Activated naive CD8-positive, alpha-beta T cell treated with anti-CD3 and anti-CD28 coated beads, Interleukin-2, amount 50 U/mL, for 16 hours (primary cell): ENCODE results near the gene MRPS11.
"Not testable (repeated sequence)": the region's sequence is repeated elsewhere in the genome, so short reads cannot be mapped to it uniquely, and the experiment has no call there.

Experiments
- DNase-seq: peaks from one replicate; pipeline ENCODE4 v3.0.0-alpha.2; 2020; ENCODE audit warnings: low read depth, low spot score

MRPS11 gene

GRCh38 chr15:88454867-88455810, 12.4 kb upstream of the MRPS11 start:
- DNase-seq, result no peak

- no peak for DNase-seq
Measured at GRCh38 chr15:88456733-88457132, 10.8 kb upstream of the MRPS11 start.

- no peak for DNase-seq
Measured at GRCh38 chr15:88463870-88464532, 3.5 kb upstream of the MRPS11 start.

- DNase-seq, result no peak
Measured at GRCh38 chr15:88465633-88466224, 1.8 kb upstream of the MRPS11 start.

DNA sequence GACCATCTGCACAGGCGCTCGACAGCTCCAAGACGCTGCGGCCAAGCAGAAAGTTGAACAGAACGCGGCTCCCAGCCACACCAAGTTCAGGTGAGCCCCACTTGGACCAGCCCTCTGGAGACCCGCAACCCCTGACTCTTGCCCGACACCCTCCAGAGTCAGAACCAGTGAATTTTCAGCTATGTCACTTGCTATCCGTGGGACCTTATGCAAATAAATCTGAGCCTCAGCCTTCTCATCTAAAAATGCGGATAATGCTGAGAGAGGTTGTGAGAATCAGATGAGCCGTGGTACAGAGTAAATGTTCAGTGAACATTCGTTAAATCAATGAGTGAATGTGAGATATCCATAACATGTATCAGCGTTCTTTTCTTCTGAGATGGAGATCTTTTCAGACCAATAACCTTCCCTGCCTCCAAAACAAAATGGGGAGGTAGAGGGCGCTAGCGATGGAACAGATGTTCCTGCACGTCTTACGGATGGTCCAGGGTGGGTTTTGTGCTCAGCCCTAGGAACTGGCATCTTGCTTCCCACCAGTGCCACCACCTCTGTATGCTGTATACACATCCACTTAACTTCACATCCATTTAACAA, 524 bp downstream of the MRPS11 start:
- no peak for DNase-seq

- DNase-seq, result not testable (repeated sequence)
Measured at GRCh38 chr15:88468721-88469120, 1.2 kb downstream of the MRPS11 start.

DNA sequence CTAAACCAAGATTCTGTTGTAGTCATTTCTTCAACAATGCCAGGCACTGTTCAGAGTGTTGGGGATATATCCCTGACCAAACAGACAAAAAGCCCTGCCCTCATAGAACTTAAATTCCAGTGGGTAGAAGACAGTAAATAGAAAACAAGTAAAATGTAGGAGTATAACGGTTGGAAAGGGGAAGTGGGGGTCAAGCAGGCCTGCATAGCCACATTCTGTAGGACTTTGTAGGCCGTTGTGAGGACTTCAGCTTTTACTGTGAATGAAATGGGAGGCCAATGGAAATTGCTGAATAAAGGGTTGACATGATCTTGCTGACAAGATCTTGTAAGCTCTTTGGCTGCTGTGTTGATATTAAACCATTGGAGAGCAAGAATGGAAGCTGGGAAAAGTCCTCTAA, 1.8 kb downstream of the MRPS11 start:
- no peak for DNase-seq

DNA sequence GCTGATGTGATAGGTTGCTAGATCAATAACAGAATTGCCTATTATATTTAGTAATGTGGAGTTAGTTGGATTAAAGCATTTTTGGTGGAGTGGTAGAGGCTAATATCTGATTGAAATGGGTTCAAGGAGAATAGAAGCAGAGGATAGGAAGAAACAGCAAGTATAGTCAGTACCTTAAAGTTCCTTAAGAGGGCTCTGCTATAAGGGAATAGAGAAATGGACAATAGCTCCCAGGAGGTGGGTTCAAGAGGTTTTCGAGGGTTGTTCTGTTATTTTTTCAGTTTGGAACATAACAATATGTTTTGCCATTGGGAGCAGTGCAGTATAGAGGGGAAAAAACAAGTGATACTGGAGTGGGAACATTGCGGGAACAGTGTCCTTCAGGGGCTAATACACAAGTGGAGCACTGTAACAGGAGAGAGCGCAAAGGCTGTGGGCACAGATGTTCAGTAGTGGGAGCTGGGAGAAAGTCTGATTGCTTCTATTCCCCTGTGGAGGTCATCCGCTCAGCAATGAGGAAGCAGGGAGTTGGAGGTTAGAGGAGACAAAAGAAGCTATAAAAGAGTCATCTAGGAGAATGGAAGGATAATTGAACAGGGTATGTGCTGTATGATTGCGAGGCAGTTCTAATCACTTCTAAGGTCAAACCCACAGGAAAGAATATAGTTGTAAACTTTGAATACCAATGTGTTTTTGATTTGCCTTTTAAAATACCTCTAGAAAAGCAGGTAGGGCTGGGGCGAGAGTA, 3.3 kb downstream of the MRPS11 start:
- no peak for DNase-seq

GRCh38 chr15:88472225-88472624, 4.7 kb downstream of the MRPS11 start:
- DNase-seq, result no peak

- DNase-seq, result not testable (repeated sequence)
Measured at GRCh38 chr15:88473661-88474293, 6.3 kb downstream of the MRPS11 start.

GRCh38 chr15:88476635-88477060, 9.1 kb downstream of the MRPS11 start:
- no peak for DNase-seq

DNA sequence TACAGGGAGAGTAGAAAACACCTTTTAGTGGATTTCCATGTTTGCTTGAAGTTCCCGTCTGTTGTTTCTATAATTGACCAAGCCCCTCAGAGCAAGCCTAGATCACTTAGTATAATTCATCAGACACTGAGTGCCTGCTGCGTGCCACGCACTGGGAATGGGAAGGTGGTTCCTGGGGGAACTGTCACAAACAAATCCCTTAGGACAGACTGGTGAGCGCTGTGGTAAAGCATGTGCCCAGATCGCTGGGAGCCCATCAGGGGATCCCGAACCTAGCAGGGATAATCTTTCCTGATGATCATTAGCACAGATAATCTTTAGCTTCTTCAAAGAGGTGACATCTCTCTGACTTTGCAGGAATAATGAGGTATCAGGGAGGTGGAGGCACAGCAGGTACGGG, 9.6 kb downstream of the MRPS11 start:
- DNase-seq, result no peak

- no peak for DNase-seq
Measured at GRCh38 chr15:88477904-88478303, 10.4 kb downstream of the MRPS11 start.

GRCh38 chr15:88479169-88479568, 11.7 kb downstream of the MRPS11 start:
- no peak for DNase-seq

GRCh38 chr15:88480981-88481380, 13.5 kb downstream of the MRPS11 start:
- DNase-seq, result no peak

- no peak for DNase-seq
Measured at GRCh38 chr15:88482263-88482662, 14.8 kb downstream of the MRPS11 start.

DNA sequence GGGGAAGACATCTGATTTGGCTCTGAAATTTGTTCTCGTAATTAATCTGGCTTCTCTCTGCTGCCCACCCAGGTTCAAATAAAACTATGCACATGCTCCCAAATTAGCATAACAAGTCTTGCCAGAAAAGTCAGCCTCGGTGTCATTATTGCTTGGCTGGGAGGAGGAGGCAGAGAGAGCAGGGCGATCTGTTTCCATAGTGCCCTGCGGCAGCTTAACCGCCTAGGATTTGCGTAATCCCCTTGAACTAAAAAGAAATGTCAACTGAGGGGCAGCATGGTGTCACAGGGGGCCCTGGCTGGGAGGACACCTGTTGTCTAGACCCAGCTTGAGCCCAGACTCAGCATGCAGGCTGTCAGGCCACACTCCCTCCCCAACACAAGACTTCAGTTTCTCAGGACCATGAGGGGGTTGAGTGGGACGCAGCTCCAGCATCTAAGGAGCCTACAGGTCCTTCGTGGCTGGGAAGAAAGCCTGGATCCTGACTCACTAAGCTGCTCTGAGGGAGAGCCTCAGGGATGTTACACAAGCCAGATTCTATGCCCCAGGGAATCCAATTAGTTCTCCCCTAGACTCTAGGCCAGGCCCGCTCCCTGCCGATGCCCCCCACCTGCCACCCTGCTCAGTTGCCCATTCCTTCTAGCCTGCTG, 17.3 kb downstream of the MRPS11 start:
- no peak for DNase-seq

DNA sequence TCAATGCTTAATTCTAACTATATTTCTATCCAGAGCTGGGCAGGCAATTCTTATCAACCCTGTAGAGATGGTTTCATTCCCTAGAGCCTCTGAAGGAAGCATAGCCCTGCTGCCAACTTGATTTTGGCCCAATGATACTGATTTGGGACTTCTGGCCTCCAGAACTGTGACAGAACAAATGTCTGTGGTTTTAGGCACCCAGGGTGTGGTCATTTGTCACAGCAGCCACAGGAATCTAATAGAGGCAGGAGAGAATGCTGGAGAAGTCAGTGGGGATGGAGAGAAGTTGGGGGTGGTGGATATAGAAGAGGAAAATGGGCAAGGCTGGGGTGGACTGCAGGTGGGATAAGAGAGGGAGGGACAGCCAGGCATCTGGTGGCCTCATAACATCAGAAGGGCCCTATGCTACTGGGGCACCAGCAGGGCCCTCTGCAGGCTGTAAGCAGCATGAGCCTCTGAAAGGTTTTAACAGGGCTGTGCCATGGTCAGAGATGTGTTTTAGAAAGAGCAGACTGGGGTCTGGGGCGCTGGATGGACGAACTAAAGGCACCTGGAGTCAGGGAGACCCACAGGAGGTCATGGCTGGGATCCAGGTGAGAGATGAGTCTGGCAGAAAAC, 19.8 kb downstream of the MRPS11 start:
- DNase-seq, result no peak

GRCh38 chr15:88487796-88488523, 20.5 kb downstream of the MRPS11 start:
- DNase-seq, result no peak
